SK-N-SH treated with all-trans-retinoic acid at 6 μM for 48 hours (cell line): ENCODE data around the gene SLC66A1.

Experiments used
- ATAC-seq: fragments of 200-7000 bp; cut with Tn5 transposase; 3 replicates; pipeline ENCODE4 v1.9.1; 2020; ENCODE audit warnings: mild to moderate bottlenecking, moderate library complexity
- ARNTL ChIP-seq: fragments of 450-650 bp; formaldehyde crosslinking; IDR thresholded peaks from 2 replicates; pipeline ENCODE4 v1.5.0; 2020; ENCODE audit warnings: low read depth, mild to moderate bottlenecking, moderate library complexity, borderline replicate concordance
- BACH2 ChIP-seq: fragments of 250-450 bp; sonication (Bioruptor Pico); IDR thresholded peaks from 2 replicates; pipeline ENCODE4 v1.9.0; 2021; ENCODE audit warnings: mild to moderate bottlenecking, borderline replicate concordance
- CSDC2 ChIP-seq: fragments of 250-450 bp; sonication (Bioruptor Pico); IDR thresholded peaks from 2 replicates; pipeline ENCODE4 v1.5.0; 2020; ENCODE audit warnings: mild to moderate bottlenecking, moderate library complexity
- ESRRG ChIP-seq: fragments of 250-450 bp; sonication (Bioruptor Pico); IDR thresholded peaks from 2 replicates; pipeline ENCODE4 v1.6.1; 2021; ENCODE audit warnings: mild to moderate bottlenecking
- GLIS3 ChIP-seq: fragments of 250-450 bp; sonication (Bioruptor Pico); IDR thresholded peaks from 2 replicates; pipeline ENCODE4 v1.5.0; 2020; ENCODE audit warnings: mild to moderate bottlenecking, moderate library complexity
- ISL1 ChIP-seq: fragments of 250-450 bp; sonication (Bioruptor Pico); IDR thresholded peaks from 2 replicates; pipeline ENCODE4 v2.1.2; 2022; ENCODE audit warnings: mild to moderate bottlenecking, moderate library complexity
- OSR1 ChIP-seq: fragments of 250-450 bp; sonication (Bioruptor Pico); IDR thresholded peaks from 2 replicates; pipeline ENCODE4 v1.8.0; 2022; ENCODE audit warnings: moderate library complexity, mild to moderate bottlenecking, inconsistent platforms
- PATZ1 ChIP-seq: fragments of 250-450 bp; sonication (Bioruptor Pico); IDR thresholded peaks from 2 replicates; pipeline ENCODE4 v1.8.0; 2020; ENCODE audit warnings: mild to moderate bottlenecking, moderate library complexity, borderline replicate concordance
- RARB ChIP-seq: fragments of 250-450 bp; sonication (Bioruptor Pico); IDR thresholded peaks from 2 replicates; pipeline ENCODE4 v1.8.0; 2021; ENCODE audit warnings: mild to moderate bottlenecking, moderate library complexity
- SNAI2 ChIP-seq: fragments of 250-450 bp; sonication (Bioruptor Pico); IDR thresholded peaks from 2 replicates; pipeline ENCODE4 v1.5.0; 2020; ENCODE audit warnings: mild to moderate bottlenecking, moderate library complexity
- TCF4 ChIP-seq: fragments of 250-450 bp; sonication (Bioruptor Pico); IDR thresholded peaks from 2 replicates; pipeline ENCODE4 v1.8.0; 2021; ENCODE audit warnings: mild to moderate bottlenecking, moderate library complexity, borderline replicate concordance
- ZC3H10 ChIP-seq: fragments of 250-450 bp; sonication (Bioruptor Pico); IDR thresholded peaks from 2 replicates; pipeline ENCODE4 v1.5.1; 2021; ENCODE audit warnings: mild to moderate bottlenecking, moderate library complexity
- ZFP3 ChIP-seq: fragments of 250-450 bp; sonication (Bioruptor Pico); IDR thresholded peaks from 2 replicates; pipeline ENCODE4 v1.5.0; 2020; ENCODE audit warnings: mild to moderate bottlenecking, moderate library complexity
- ZFP30 ChIP-seq: fragments of 450-650 bp; formaldehyde crosslinking; IDR thresholded peaks from 2 replicates; pipeline ENCODE4 v1.5.0; 2022; ENCODE audit warnings: mild to moderate bottlenecking, moderate library complexity
- ZNF565 ChIP-seq: fragments of 450-650 bp; formaldehyde crosslinking; conservative IDR thresholded peaks from 2 replicates; pipeline ENCODE4 v1.5.0; 2020; ENCODE audit warnings: low read depth, mild to moderate bottlenecking, moderate library complexity
- ZNF70 ChIP-seq: fragments of 450-650 bp; formaldehyde crosslinking; IDR thresholded peaks from 2 replicates; pipeline ENCODE4 v1.5.0; 2020; ENCODE audit warnings: mild to moderate bottlenecking, moderate library complexity
- ZNF8 ChIP-seq: fragments of 450-650 bp; formaldehyde crosslinking; IDR thresholded peaks from 2 replicates; pipeline ENCODE4 v1.5.0; 2020; ENCODE audit warnings: mild to moderate bottlenecking, moderate library complexity
- TF ChIP-seq, protein P1 (sequence below): fragments of 250-450 bp; sonication (Bioruptor Pico); IDR thresholded peaks from 2 replicates; pipeline ENCODE4 v1.5.1; 2021; ENCODE audit warnings: mild to moderate bottlenecking, moderate library complexity
- TF ChIP-seq, protein P2 (sequence below): fragments of 250-450 bp; sonication (Bioruptor Pico); IDR thresholded peaks from 2 replicates; pipeline ENCODE4 v1.5.1; 2020; ENCODE audit warnings: low read depth, mild to moderate bottlenecking, moderate library complexity
- TF ChIP-seq, protein P3 (sequence below): fragments of 250-450 bp; sonication (Bioruptor Pico); IDR thresholded peaks from 2 replicates; pipeline ENCODE4 v1.8.0; 2021; ENCODE audit warnings: low read depth, mild to moderate bottlenecking, moderate library complexity, borderline replicate concordance

SLC66A1 gene

DNA sequence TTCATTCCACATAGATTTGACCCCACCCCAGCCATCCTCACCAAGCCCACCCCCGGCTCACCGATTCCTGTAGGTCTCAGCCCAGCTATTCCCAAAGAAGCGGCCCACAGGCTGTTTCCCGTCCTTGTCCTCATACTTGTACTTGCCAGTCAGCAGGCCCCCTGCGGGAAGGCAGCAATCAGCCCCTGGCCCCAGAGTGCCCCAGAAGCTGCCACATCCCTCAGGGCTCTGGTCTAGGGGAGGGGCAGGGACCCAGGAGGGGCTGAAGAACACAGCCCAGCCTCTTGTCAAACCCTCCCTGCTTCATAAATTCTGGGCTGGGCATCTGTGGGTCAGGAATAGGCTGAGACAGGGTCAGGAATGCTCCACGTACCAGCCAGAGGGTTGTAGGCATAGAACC is 5.2 kb upstream of the SLC66A1 start:
- no peak for ATAC-seq
- TF ChIP-seq SNAI2 (CRISPR knock-in tag), result no peak
- TF ChIP-seq, protein P1, sequence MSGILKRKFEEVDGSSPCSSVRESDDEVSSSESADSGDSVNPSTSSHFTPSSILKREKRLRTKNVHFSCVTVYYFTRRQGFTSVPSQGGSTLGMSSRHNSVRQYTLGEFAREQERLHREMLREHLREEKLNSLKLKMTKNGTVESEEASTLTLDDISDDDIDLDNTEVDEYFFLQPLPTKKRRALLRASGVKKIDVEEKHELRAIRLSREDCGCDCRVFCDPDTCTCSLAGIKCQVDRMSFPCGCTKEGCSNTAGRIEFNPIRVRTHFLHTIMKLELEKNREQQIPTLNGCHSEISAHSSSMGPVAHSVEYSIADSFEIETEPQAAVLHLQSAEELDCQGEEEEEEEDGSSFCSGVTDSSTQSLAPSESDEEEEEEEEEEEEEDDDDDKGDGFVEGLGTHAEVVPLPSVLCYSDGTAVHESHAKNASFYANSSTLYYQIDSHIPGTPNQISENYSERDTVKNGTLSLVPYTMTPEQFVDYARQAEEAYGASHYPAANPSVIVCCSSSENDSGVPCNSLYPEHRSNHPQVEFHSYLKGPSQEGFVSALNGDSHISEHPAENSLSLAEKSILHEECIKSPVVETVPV (CRISPR knock-in tag), result no peak
- TF ChIP-seq, protein P2, sequence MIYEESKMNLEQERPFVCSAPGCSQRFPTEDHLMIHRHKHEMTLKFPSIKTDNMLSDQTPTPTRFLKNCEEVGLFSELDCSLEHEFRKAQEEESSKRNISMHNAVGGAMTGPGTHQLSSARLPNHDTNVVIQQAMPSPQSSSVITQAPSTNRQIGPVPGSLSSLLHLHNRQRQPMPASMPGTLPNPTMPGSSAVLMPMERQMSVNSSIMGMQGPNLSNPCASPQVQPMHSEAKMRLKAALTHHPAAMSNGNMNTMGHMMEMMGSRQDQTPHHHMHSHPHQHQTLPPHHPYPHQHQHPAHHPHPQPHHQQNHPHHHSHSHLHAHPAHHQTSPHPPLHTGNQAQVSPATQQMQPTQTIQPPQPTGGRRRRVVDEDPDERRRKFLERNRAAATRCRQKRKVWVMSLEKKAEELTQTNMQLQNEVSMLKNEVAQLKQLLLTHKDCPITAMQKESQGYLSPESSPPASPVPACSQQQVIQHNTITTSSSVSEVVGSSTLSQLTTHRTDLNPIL (CRISPR knock-in tag), result no peak
- no peak for TF ChIP-seq ISL1 (CRISPR knock-in tag)
- no peak for TF ChIP-seq ZNF70 (CRISPR knock-in tag)
- TF ChIP-seq ZFP30 (CRISPR knock-in tag), result no peak
- TF ChIP-seq BACH2 (CRISPR knock-in tag), result no peak
- no peak for TF ChIP-seq ZFP3 (CRISPR knock-in tag)
- no peak for TF ChIP-seq ESRRG (CRISPR knock-in tag)
- TF ChIP-seq CSDC2 (CRISPR knock-in tag), result no peak
- TF ChIP-seq TCF4 (CRISPR knock-in tag), result no peak
- TF ChIP-seq ZNF8 (CRISPR knock-in tag), result no peak
- TF ChIP-seq PATZ1 (CRISPR knock-in tag), result no peak
- no peak for TF ChIP-seq ZC3H10 (CRISPR knock-in tag)
- no peak for TF ChIP-seq ARNTL (CRISPR knock-in tag)
- TF ChIP-seq ZNF565, result no peak
- no peak for TF ChIP-seq RARB

DNA sequence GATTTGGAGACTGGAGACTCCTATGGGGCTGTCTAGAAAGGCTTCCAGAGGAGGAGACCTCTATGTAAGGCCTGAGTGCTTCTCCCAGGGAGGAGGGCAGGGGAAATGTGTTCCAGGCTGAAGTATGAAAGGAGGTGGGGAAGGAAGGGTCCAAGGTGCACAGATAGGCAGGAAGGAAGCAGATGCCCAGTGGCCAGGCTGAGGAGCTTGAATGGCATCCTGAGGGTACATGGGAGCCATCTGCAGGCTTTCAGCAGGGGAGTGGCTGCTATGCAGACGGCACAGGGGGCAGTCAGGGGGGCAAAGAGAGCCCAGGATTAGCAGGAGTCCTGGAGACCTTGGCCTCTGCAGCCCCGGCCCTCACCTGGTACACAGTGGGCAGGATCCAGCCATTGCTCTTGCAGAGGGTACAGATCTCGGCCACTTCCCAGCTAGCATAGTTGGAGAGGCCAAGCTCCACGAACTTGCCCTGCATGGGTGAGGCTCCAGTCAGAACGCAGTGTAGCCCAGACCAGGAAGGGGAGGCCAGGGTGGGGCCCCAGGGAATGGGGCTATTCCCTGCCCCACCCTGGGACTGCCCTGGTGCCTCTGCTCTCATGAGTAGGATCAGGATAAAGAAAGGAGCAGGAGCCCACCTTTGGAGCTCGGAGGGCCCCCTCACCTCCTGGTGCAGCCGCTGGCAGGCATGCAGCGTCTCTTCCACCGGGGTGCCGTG is 4.2 kb upstream of the SLC66A1 start:
- ATAC-seq, result no peak
- TF ChIP-seq ZFP30 (CRISPR knock-in tag), result no peak
- no peak for TF ChIP-seq ZNF565
- no peak for TF ChIP-seq ISL1 (CRISPR knock-in tag)
- TF ChIP-seq, protein P2 (CRISPR knock-in tag), result no peak
- no peak for TF ChIP-seq OSR1 (CRISPR knock-in tag)
- no peak for TF ChIP-seq GLIS3 (CRISPR knock-in tag)
- TF ChIP-seq ESRRG (CRISPR knock-in tag), result no peak
- no peak for TF ChIP-seq ZNF8 (CRISPR knock-in tag)
- TF ChIP-seq, protein P1 (CRISPR knock-in tag), result no peak
- TF ChIP-seq ARNTL (CRISPR knock-in tag), result no peak
- TF ChIP-seq ZNF70 (CRISPR knock-in tag), result no peak
- TF ChIP-seq PATZ1 (CRISPR knock-in tag), result no peak
- TF ChIP-seq RARB, result no peak
- TF ChIP-seq, all 23 proteins: peak for 0

DNA sequence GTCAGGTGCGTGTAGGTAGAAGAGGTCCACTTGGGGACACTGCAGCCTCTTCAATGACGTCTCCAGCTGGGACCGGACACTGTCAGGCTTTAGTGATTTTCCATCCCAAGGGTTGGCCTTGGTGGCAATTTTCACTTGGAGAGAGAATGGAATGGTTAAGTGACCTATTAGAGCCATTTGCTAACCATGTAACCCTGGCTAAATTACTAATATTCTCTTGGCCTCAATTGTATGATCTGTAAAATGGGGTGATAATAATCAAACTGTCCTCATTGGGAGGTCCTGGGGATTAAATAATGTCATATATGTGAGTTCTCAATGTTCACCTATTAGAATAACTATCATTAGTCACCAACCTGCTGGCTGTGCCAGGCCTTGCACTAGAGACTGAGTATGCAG is 3.6 kb upstream of the SLC66A1 start:
- no peak for ATAC-seq
- TF ChIP-seq GLIS3 (CRISPR knock-in tag) (no peak), ZC3H10 (CRISPR knock-in tag) (no peak), ZFP30 (CRISPR knock-in tag) (no peak), ESRRG (CRISPR knock-in tag) (no peak), ZNF565 (no peak), ARNTL (CRISPR knock-in tag) (no peak), ZNF8 (CRISPR knock-in tag) (no peak), ISL1 (CRISPR knock-in tag) (no peak), BACH2 (CRISPR knock-in tag) (no peak), ZFP3 (CRISPR knock-in tag) (no peak), ZNF70 (CRISPR knock-in tag) (no peak), CSDC2 (CRISPR knock-in tag) (no peak), TCF4 (CRISPR knock-in tag) (no peak)
- TF ChIP-seq, protein P3, sequence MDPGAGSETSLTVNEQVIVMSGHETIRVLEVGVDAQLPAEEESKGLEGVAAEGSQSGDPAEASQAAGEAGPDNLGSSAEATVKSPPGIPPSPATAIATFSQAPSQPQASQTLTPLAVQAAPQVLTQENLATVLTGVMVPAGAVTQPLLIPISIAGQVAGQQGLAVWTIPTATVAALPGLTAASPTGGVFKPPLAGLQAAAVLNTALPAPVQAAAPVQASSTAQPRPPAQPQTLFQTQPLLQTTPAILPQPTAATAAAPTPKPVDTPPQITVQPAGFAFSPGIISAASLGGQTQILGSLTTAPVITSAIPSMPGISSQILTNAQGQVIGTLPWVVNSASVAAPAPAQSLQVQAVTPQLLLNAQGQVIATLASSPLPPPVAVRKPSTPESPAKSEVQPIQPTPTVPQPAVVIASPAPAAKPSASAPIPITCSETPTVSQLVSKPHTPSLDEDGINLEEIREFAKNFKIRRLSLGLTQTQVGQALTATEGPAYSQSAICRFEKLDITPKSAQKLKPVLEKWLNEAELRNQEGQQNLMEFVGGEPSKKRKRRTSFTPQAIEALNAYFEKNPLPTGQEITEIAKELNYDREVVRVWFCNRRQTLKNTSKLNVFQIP (CRISPR knock-in tag), result no peak
- TF ChIP-seq, protein P1 (CRISPR knock-in tag), result no peak
